Activated CD4-positive, alpha-beta T cell treated with anti-CD3 and anti-CD28 coated beads, Interleukin-2, Interleukin-6, amounts not matched to agents 100 ng/mL and 50 ng/mL, durations not matched to agents 16 hours and 8 hours (primary cell): ENCODE results near the gene BMP6.

Source experiments
- DNase-seq: peaks from one replicate; pipeline ENCODE4 v3.0.0-alpha.2; 2020

BMP6 gene

GRCh38 chr6:7725849-7726415 lies at the start of gene BMP6:
Gene BMP6 (plus strand): TSS chr6:7726099. CDS start chr6:7726956, 857 bp downstream.
- peak; percentile 74 for DNase-seq

- DNase-seq = no peak
Measured at GRCh38 chr6:7677229-7677628, 48.7 kb upstream of the BMP6 start.

GRCh38 chr6:7680393-7681075 lies 45.4 kb upstream of the BMP6 start:
- no peak for DNase-seq

- DNase-seq = no peak
Measured at GRCh38 chr6:7681449-7681848, 44.5 kb upstream of the BMP6 start.

GRCh38 chr6:7684076-7684475 lies 41.8 kb upstream of the BMP6 start:
- no peak for DNase-seq

- no peak for DNase-seq
Measured at GRCh38 chr6:7684843-7685242, 41.1 kb upstream of the BMP6 start.

- DNase-seq = no peak
Measured at GRCh38 chr6:7685276-7685675, 40.6 kb upstream of the BMP6 start.

GRCh38 chr6:7687145-7688111 lies 38.5 kb upstream of the BMP6 start:
- DNase-seq = no peak

GRCh38 chr6:7691021-7691420 lies 34.9 kb upstream of the BMP6 start:
- no peak for DNase-seq

GRCh38 chr6:7691675-7692452 lies 34.0 kb upstream of the BMP6 start:
- peak; percentile 7 for DNase-seq

GRCh38 chr6:7692453-7692784 lies 33.5 kb upstream of the BMP6 start:
- no peak for DNase-seq

- no peak for DNase-seq
Measured at GRCh38 chr6:7693827-7694226, 32.1 kb upstream of the BMP6 start.

GRCh38 chr6:7696061-7696460 lies 29.8 kb upstream of the BMP6 start:
- no peak for DNase-seq

- no peak for DNase-seq
Measured at GRCh38 chr6:7697432-7697819, 28.5 kb upstream of the BMP6 start.

- peak; percentile 9 for DNase-seq
Measured at GRCh38 chr6:7697820-7698623, 27.9 kb upstream of the BMP6 start.

- DNase-seq = no peak
Measured at GRCh38 chr6:7701212-7701834, 24.6 kb upstream of the BMP6 start.

GRCh38 chr6:7703148-7703680 lies 22.7 kb upstream of the BMP6 start:
- no peak for DNase-seq

GRCh38 chr6:7705483-7705882 lies 20.4 kb upstream of the BMP6 start:
- DNase-seq = no peak

- DNase-seq = no peak
Measured at GRCh38 chr6:7706269-7706668, 19.6 kb upstream of the BMP6 start.

- no peak for DNase-seq
Measured at GRCh38 chr6:7707787-7708186, 18.1 kb upstream of the BMP6 start.

GRCh38 chr6:7719364-7719850 lies 6.5 kb upstream of the BMP6 start:
- no peak for DNase-seq
